SK-N-DZ (cell line): ENCODE data around the gene ANKH.

Source experiments
- DNase-seq: peaks from one replicate; pipeline ENCODE4 v3.0.0-alpha.2; 2015; ENCODE audit warnings: low spot score

The ANKH gene

GRCh38 chr5:14716755-14717752 lies 154.5 kb downstream of the ANKH start:
- no peak for DNase-seq

GRCh38 chr5:14715481-14715880 lies 156.1 kb downstream of the ANKH start:
- no peak for DNase-seq

GRCh38 chr5:14714706-14715105 lies 156.9 kb downstream of the ANKH start:
- no peak for DNase-seq

GRCh38 chr5:14713476-14714390 lies 157.8 kb downstream of the ANKH start:
- no peak for DNase-seq

GRCh38 chr5:14712666-14713065 lies 158.9 kb downstream of the ANKH start:
- no peak for DNase-seq

- DNase-seq, result no peak
Observed at GRCh38 chr5:14712131-14712530, 159.4 kb downstream of the ANKH start.

GRCh38 chr5:14710313-14710994 lies 161.1 kb downstream of the ANKH start:
- no peak for DNase-seq

GRCh38 chr5:14708551-14708950 lies 163.0 kb downstream of the ANKH start:
- no peak for DNase-seq

GRCh38 chr5:14707811-14708390 lies 163.7 kb downstream of the ANKH start:
- no peak for DNase-seq

- DNase-seq, result no peak
Observed at GRCh38 chr5:14706615-14707021, 165.0 kb downstream of the ANKH start.

- DNase-seq, result no peak
Observed at GRCh38 chr5:14705556-14705955, 166.0 kb downstream of the ANKH start.

- DNase-seq, result no peak
Observed at GRCh38 chr5:14702238-14702839, 169.2 kb downstream of the ANKH start.

GRCh38 chr5:14701556-14701955 lies 170.0 kb downstream of the ANKH start:
- DNase-seq, result no peak

GRCh38 chr5:14700478-14701436 lies 170.8 kb downstream of the ANKH start:
- DNase-seq, result no peak

GRCh38 chr5:14699807-14700400 lies 171.7 kb downstream of the ANKH start:
- DNase-seq, result no peak

GRCh38 chr5:14699159-14699558 lies 172.4 kb downstream of the ANKH start:
- DNase-seq, result no peak

- DNase-seq, result no peak
Observed at GRCh38 chr5:14698495-14698894, 173.1 kb downstream of the ANKH start.

GRCh38 chr5:14696851-14697250 lies 174.7 kb downstream of the ANKH start:
- DNase-seq, result no peak

- no peak for DNase-seq
Observed at GRCh38 chr5:14696057-14696456, 175.5 kb downstream of the ANKH start.
